ENCODE measurements around the gene TEX52.

TEX52 gene

GRCh38 chr12:2833327-2833726 is 23.5 kb downstream of the TEX52 start:
- no peak for DNase-seq (ENCODE audit: low read depth, low spot score)

DNA sequence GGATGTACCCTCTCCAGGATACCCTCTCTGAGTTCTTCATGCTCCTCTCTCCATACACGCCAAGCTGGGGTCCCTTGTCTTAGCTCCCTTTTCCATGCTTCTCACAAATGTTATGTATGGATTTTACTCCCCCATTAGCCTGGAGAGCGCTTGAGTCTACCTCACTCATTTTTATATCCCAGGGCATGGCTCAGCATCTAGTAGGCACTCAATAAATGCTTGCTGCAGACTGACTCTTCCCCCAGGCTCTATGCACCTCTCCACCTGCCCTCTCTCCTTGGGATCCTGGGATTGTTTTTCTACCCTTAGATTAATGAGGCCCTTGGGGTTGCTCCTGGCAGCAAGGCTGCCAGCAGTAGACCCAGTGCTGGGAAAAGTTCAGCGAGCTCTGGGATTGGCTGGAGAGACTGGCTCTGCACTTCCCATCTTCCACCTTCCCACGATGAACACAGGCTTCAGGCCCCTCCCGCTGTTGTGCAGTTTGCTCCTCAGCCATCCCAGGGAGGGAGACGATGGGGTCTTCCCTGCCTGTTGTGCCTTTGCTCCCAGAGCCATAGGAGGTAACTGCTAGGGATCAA is 24.2 kb downstream of the TEX52 start:
- no peak for DNase-seq (ENCODE audit: low read depth, low spot score)

- DNase-seq (ENCODE audit: low read depth, low spot score), result no peak
Observed at GRCh38 chr12:2829275-2829674, 27.6 kb downstream of the TEX52 start.

GRCh38 chr12:2826721-2827515 is 29.9 kb downstream of the TEX52 start:
- DNase-seq (ENCODE audit: low read depth, low spot score), result no peak

GRCh38 chr12:2826036-2826435 is 30.8 kb downstream of the TEX52 start:
- DNase-seq (ENCODE audit: low read depth, low spot score), result no peak

DNA sequence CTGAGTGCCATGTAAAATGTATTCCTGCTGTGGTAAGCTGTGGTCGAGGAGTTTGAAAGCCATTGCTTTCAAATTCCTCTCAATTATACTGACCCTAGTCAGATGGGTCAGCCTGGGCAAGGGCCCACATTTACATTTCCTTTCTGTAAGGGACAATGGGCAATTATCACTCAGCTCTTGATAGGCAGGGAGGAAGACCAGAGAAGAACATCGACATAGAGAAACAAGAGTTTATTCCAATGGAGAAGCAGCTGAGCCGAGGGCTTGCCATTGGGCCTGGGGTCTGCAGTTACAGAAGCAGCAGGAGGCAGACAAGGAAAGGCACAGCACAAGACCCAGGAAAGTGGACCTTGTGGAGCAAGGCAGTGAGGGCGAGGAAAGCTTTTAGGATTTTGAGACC is 31.7 kb downstream of the TEX52 start:
- no peak for DNase-seq (ENCODE audit: low read depth, low spot score)

DNA sequence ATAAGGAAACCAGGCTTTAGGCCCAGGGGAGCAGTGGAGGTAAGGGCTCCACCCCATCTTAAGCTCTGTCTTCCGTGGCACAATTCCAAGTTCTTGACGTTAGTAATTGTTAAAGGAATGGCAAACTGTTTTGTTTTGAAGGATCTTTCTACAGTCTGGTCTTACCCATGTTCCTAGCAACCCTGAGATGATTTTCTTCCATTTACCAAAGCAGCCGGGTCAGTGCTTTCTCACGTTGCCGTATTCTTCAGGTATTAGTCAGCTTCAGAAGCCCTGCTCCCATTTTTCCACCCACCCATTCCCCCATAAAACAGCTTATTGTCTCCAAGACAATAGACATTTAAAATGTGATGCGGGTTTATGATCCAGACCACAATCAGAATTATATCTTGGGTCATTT is 32.3 kb downstream of the TEX52 start:
- DNase-seq (ENCODE audit: low read depth, low spot score), result peak; percentile 23

- no peak for DNase-seq (ENCODE audit: low read depth, low spot score)
Observed at GRCh38 chr12:2823483-2823882, 33.4 kb downstream of the TEX52 start.

GRCh38 chr12:2820432-2820831 is 36.4 kb downstream of the TEX52 start:
- DNase-seq (ENCODE audit: low read depth, low spot score), result no peak

DNA sequence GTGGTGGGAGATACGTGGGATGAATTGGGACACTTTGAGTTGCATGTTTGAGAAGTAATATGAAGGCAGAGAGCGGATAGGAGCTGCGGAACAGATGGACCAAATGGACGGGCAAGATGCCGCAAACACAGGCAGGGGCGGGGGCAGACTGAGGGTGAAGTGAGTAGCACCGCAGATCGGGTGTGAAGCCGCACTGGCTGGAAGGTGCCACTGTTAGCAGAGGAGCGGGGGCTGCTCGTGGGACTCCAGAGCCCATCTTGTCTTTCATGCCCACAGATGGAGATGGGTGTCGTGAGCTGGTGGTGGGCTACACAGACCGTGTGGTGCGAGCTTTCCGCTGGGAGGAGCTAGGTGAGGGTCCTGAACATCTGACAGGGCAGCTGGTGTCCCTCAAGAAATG is 37.0 kb downstream of the TEX52 start:
- DNase-seq (ENCODE audit: low read depth, low spot score), result no peak

GRCh38 chr12:2813214-2814185 is 43.3 kb downstream of the TEX52 start:
- DNase-seq (ENCODE audit: low read depth, low spot score), result peak; percentile 74

- DNase-seq (ENCODE audit: low read depth, low spot score), result peak; percentile 99
Observed at GRCh38 chr12:2812290-2813213, 44.3 kb downstream of the TEX52 start, which contains the start of gene ITFG2. Gene ITFG2 (plus strand): TSS chr12:2812668. CDS start chr12:2812761, 93 bp downstream.

- no peak for DNase-seq (ENCODE audit: low read depth, low spot score)
Observed at GRCh38 chr12:2811801-2812200, 45.0 kb downstream of the TEX52 start.

- no peak for DNase-seq (ENCODE audit: low read depth, low spot score)
Observed at GRCh38 chr12:2806700-2807099, 50.1 kb downstream of the TEX52 start.

GRCh38 chr12:2805143-2805520 is 51.7 kb downstream of the TEX52 start:
- peak; percentile 55 for DNase-seq (ENCODE audit: low read depth, low spot score)

- DNase-seq (ENCODE audit: low read depth, low spot score), result peak; percentile 67
Observed at GRCh38 chr12:2804393-2805142, 52.3 kb downstream of the TEX52 start.

DNA sequence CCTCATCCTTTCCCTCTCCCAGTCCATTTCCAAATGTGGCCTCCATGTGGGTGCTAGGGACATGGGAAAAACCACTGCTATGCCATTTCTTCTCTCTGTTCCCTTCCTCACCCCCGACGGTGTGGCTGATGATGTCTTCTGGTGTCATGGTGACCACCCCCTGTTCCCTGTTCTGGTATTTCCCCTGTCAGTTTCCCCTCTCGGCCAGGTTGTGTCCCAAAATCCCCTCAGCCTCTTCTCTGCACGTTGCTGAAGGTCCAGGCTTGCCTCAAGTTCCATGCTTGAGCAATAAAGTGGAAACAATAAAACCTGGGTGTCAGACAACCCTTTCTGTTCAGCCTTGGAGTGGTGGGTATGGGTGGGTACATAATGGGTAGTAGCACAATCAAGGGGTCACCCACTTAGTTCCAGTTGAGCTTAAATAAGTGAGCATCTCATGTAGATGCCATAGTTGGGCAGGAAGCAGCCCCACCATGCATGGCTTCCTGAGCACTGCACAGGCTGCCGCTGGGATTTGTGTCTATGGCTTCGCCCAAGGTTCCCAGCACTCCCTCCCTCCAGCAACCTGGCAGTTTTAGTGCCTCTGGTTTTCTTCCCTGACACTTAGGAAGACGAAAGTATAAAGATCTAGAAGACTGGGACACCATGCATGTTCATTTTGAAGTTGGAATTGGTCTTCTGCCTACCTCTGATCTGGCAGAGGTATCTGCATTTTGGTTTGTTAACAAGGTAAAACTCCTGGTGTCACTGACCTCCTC is 53.0 kb downstream of the TEX52 start:
- DNase-seq (ENCODE audit: low read depth, low spot score), result no peak

GRCh38 chr12:2801044-2801783 is 55.6 kb downstream of the TEX52 start:
- DNase-seq (ENCODE audit: low read depth, low spot score), result no peak

DNA sequence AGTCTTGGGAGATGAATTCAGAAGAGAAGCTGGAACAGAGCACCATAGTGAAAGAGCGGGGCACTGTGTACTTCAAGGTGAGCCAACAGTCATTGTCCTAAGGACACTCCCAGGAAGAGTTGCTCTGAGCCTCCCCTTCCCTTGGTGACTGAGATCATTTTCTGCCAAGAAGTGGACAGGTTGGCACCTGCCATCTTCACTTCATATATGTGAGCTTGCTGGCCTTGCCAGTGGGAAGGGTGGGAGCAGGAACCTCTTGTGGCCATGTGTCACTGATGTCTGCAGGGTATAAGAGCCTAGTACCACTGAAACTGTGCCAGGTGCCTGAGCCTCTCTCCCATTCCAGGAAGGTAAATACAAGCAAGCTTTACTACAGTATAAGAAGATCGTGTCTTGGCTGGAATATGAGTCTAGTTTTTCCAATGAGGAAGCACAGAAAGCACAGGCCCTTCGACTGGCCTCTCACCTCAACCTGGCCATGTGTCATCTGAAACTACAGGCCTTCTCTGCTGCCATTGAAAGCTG is 56.7 kb downstream of the TEX52 start:
- DNase-seq (ENCODE audit: low read depth, low spot score), result no peak
